ENCODE measurements around the gene PSTPIP1. TPM values are rescaled to one million over a fixed set of nuclear protein-coding genes. Genes with fewer than 3 reads are reported as not detected.

PSTPIP1 gene
- total RNA-seq, 4 donors from 2014 or later, result 6.3 to 40.4 (median 19.5) TPM

DNA sequence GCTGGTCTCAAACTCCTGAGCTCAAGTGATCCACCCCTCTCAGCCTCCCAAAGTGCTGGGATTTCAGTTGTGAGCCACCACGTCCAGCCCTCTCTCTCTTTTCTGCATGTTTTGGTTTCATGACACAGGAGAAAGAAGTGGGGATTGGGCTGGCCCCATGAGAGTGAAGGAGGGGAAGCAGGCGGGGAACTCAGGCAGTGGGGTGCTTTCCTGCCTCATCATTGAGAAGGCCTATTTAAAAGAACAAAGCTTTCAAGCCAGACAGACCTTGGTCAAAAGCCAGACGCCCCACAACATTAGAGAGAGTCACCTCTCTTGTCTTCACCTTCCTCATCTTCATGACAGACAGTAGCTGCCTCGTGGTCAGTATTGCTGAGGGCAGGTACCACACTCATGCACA lies 15.9 kb downstream of the PSTPIP1 start:
- no peak for DNase-seq
- Histone ChIP-seq H3K27ac (no peak overlapping the region), H3K9me3 (no peaks in the 10 kb centered on the region), H3K4me1 (peaks cover 0 to 32% (median 13%) of the 10 kb centered on the region in 4 donors), H3K36me3 (no peaks in the 10 kb centered on the region), H3K4me3 (no peak overlapping the region), H3K27me3 (no peaks in the 10 kb centered on the region)
- no peak for TF ChIP-seq POLR2A (IDR thresholded peaks at IDR 0.05)
- TF ChIP-seq, protein P1, sequence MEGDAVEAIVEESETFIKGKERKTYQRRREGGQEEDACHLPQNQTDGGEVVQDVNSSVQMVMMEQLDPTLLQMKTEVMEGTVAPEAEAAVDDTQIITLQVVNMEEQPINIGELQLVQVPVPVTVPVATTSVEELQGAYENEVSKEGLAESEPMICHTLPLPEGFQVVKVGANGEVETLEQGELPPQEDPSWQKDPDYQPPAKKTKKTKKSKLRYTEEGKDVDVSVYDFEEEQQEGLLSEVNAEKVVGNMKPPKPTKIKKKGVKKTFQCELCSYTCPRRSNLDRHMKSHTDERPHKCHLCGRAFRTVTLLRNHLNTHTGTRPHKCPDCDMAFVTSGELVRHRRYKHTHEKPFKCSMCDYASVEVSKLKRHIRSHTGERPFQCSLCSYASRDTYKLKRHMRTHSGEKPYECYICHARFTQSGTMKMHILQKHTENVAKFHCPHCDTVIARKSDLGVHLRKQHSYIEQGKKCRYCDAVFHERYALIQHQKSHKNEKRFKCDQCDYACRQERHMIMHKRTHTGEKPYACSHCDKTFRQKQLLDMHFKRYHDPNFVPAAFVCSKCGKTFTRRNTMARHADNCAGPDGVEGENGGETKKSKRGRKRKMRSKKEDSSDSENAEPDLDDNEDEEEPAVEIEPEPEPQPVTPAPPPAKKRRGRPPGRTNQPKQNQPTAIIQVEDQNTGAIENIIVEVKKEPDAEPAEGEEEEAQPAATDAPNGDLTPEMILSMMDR (IDR thresholded peaks at IDR 0.05), result no peak

DNA sequence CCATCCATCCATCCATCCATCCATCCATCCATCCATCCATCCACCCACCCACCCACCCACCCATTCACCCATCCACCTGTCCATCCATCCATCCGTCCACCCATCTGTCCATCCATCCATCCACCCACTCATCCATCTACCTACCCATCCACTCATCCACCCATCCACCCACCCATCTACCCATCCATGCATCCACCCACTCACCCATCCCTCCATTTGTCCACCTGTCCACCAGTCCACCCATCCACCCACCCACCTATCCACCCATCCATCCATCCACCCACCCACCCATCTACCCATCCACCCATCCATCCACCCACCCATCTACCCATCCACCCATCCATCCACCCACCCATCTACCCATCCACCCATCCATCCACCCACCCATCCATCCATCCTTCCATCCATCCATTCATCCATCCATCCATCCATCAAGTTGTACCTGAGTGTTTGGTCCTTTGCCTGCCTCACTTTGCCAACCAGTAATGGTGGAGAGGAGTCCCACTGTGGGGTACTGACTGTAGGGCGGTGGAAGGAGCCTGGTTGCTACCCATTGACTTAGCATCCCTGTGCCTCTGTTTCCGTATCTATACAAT lies 17.3 kb downstream of the PSTPIP1 start:
- H3K4me1 ChIP-seq, result peaks cover 0 to 32% (median 15%) of the 10 kb centered on the region in 4 donors
- no peaks in the 10 kb centered on the region for H3K36me3 ChIP-seq

DNA sequence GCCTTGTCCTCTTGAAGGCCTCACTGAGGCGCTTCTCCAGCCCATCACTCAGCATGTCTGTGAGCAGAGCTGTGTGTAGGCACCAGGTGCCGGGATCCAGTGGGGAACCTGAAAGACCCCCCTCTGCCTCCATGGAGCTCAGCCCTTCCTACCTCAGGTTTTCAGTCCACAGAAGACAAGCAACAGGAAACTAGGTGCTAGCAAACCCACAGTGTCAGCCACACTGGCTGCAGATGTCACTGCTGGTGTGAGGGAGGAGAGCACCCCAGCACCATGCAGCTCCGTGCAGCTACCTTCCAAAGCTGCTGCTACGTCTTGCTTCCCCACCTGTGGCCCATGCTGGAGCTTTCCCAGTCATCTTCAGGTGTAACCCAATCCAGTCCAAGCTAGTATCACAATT lies 17.9 kb downstream of the PSTPIP1 start:
- peaks cover 0 to 32% (median 15%) of the 10 kb centered on the region in 4 donors for H3K4me1 ChIP-seq
- no peaks in the 10 kb centered on the region for H3K9me3 ChIP-seq
- TF ChIP-seq POLR2A (IDR thresholded peaks at IDR 0.05), result no peak
- TF ChIP-seq, protein P1 (IDR thresholded peaks at IDR 0.05), result no peak
- H3K36me3 ChIP-seq, result no peaks in the 10 kb centered on the region
- H3K27ac ChIP-seq, result peak overlapping the region; percentile 39 to 66 (median 57)
- no peaks in the 10 kb centered on the region for H3K27me3 ChIP-seq
- H3K4me3 ChIP-seq, result no peak overlapping the region
- DNase-seq, result peak in 2 of 3 donors; percentile 41 to 77

More for the DNA sequence above, 17.3 kb downstream of the PSTPIP1 start:
- no peaks in the 10 kb centered on the region for H3K9me3 ChIP-seq
- TF ChIP-seq, protein P1 (IDR thresholded peaks at IDR 0.05), result no peak
- no peak for TF ChIP-seq POLR2A (IDR thresholded peaks at IDR 0.05)
- no peaks in the 10 kb centered on the region for H3K27me3 ChIP-seq
- peak overlapping the region; percentile 39 to 66 (median 52) for H3K27ac ChIP-seq
- DNase-seq, result no peak
- H3K4me3 ChIP-seq, result no peak overlapping the region

DNA sequence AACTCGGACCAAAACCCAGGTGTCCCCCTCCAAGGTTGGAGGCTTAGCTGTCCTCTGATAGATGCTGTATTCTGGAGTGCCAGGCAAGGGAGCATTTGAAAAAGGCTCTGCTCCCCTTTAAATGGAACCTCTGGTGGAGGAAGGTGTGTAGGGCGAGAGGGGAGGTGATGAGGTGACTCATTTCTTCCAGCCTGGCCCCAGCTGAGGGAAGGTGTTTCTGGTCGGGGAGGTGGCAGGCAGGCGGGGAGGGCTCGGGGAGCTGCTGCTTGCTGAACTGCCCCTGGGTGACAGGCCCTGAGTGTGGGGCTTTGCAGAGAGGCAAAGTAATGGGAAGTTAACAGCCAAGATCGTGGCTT lies 18.8 kb downstream of the PSTPIP1 start:
- DNase-seq, result peak in 2 of 3 donors; percentile 70 to 87
- Histone ChIP-seq H3K9me3 (no peaks in the 10 kb centered on the region), H3K4me1 (peaks cover 0 to 32% (median 15%) of the 10 kb centered on the region in 4 donors), H3K27ac (peak overlapping the region; percentile 39 to 66 (median 57)), H3K36me3 (no peaks in the 10 kb centered on the region), H3K27me3 (no peaks in the 10 kb centered on the region), H3K4me3 (no peak overlapping the region)
- no peak for TF ChIP-seq POLR2A (IDR thresholded peaks at IDR 0.05)
- TF ChIP-seq, protein P1 (IDR thresholded peaks at IDR 0.05), result peak in 3 of 6 experiments; percentile 2 to 21 (median 5)

DNA sequence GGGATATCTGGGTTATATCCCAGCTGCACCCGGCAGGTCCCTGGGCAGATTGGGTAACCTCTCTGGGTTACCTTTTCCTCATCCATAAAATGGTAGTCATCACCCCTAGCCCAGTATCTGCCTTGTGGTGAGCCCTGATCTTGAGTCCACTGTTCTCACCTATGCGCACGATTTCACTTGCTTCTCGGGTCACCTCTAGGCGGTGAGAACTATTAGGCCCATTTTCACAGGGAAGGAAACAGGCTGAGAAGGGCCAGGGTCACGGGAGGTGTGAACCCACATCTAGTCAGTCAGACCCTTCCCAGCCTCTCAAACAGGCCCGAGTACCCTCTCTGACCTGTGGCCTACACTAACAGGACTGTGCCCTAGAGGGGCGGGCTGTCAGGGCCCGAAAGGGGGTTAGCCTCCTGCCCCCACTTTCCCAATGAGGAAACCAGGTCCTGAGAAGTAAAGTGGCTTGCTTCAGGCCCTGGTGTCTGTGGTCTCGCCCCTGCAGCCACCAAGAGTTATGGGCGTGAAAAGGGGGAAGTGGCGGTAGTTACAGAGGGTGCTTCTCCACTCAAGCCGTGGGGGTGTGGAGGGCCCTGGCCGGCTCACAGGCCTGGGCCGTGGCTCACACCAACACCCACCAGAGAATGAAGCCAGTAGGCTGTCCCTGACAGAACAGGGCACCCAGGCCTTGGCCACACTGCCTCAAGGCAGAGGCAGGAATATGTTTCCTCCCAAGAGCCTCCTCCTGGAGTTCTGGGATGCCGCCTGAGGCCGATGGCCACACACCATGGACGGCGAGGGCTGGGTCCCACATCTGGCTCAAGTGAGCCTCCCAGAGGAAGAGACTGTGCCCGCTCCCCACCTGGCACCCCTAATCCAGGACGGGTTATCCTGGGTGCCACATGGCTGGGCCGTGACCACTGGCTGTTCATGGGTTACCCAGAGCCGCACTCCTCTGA lies 19.5 kb downstream of the PSTPIP1 start:
- peaks cover 0 to 31% (median 15%) of the 10 kb centered on the region in 4 donors for H3K4me1 ChIP-seq
- H3K36me3 ChIP-seq, result no peaks in the 10 kb centered on the region
- H3K27me3 ChIP-seq, result no peaks in the 10 kb centered on the region
- DNase-seq, result peak in 1 of 3 donors; percentile 59
- no peaks in the 10 kb centered on the region for H3K9me3 ChIP-seq
- no peak for TF ChIP-seq POLR2A (IDR thresholded peaks at IDR 0.05)
- TF ChIP-seq, protein P1 (IDR thresholded peaks at IDR 0.05), result no peak
- H3K27ac ChIP-seq, result peak overlapping the region; percentile 29 to 66 (median 51)
- no peak overlapping the region for H3K4me3 ChIP-seq

Data from Peyer's patch (tissue), 4 donors.